Amniotic stem cell (primary cell): ENCODE measurements around the gene RCOR1.
"Not testable (repeated sequence)": the region's sequence is repeated elsewhere in the genome, so short reads cannot be mapped to it uniquely, and the experiment has no call there.

Source experiments
- DNase-seq: peaks from one replicate; lab custom pipeline; 2025; lab: John Stamatoyannopoulos, UW

Gene RCOR1

GRCh38 chr14:102751088-102751487 lies 158.6 kb downstream of the RCOR1 start:
- DNase-seq = no peak

GRCh38 chr14:102752239-102752847 lies 159.9 kb downstream of the RCOR1 start:
- no peak for DNase-seq

- no peak for DNase-seq
These were observed 162.2 kb downstream of the RCOR1 start for GRCh38 chr14:102754370-102755262.

GRCh38 chr14:102757646-102758045 lies 165.2 kb downstream of the RCOR1 start:
- DNase-seq = no peak

GRCh38 chr14:102758087-102758486 lies 165.6 kb downstream of the RCOR1 start:
- DNase-seq = no peak

- no peak for DNase-seq
These were observed 167.2 kb downstream of the RCOR1 start for GRCh38 chr14:102759456-102760187.

- no peak for DNase-seq
These were observed 168.2 kb downstream of the RCOR1 start for GRCh38 chr14:102760496-102761193.

GRCh38 chr14:102761206-102761605 lies 168.8 kb downstream of the RCOR1 start:
- DNase-seq = no peak

GRCh38 chr14:102764220-102764671 lies 171.8 kb downstream of the RCOR1 start:
- DNase-seq = no peak

GRCh38 chr14:102765770-102766169 lies 173.3 kb downstream of the RCOR1 start:
- DNase-seq = not testable (repeated sequence)

- DNase-seq = no peak
These were observed 176.0 kb downstream of the RCOR1 start for GRCh38 chr14:102768223-102769048.

- no peak for DNase-seq
These were observed 176.5 kb downstream of the RCOR1 start for GRCh38 chr14:102769049-102769327.

GRCh38 chr14:102770147-102771123 lies 178.0 kb downstream of the RCOR1 start:
- no peak for DNase-seq

GRCh38 chr14:102771144-102771543 lies 178.7 kb downstream of the RCOR1 start:
- no peak for DNase-seq

- DNase-seq = no peak
These were observed 180.5 kb downstream of the RCOR1 start for GRCh38 chr14:102772781-102773570.

- DNase-seq = peak; percentile 7
These were observed 182.1 kb downstream of the RCOR1 start for GRCh38 chr14:102774391-102775153.

GRCh38 chr14:102775855-102776760 lies 183.7 kb downstream of the RCOR1 start:
- peak; percentile 16 for DNase-seq
